WTC11 (cell line): Measurements from ENCODE around the gene TMEM30A. TPM values are rescaled to one million over a fixed set of nuclear protein-coding genes. Genes with fewer than 3 reads are reported as not detected.

Experiments
- ATAC-seq: fragments of 200-7000 bp; cut with Tn5 transposase; 2 replicates; pipeline ENCODE4 v1.10.0; 2021; ENCODE audit warnings: mild to moderate bottlenecking, moderate library complexity
- CTCF ChIA-PET: fragments of 300-600 bp; sonication (Branson Sonifier 250); formaldehyde crosslinking; loops from one replicate; lab custom pipeline; 2021; ENCODE audit warnings: antibody characterized with exemption; lab: Charles Lee
- POLR2A ChIA-PET: fragments of 350-600 bp; sonication (Branson Sonifier 250); formaldehyde crosslinking; loops from one replicate; lab custom pipeline; 2021; ENCODE audit warnings: antibody characterized with exemption; lab: Charles Lee
- DNase-seq: peaks from one replicate; pipeline ENCODE4 v3.0.0; 2021; ENCODE audit warnings: low spot score
- H3K27ac Mint-ChIP-seq: 2 replicates; pipeline ENCODE4 v1.8.0; 2021; ENCODE audit warnings: mixed read lengths
- H3K27me3 Mint-ChIP-seq: 2 replicates; pipeline ENCODE4 v1.8.0; 2021; ENCODE audit warnings: low read depth, mild to moderate bottlenecking, moderate library complexity, mixed read lengths
- H3K36me3 Mint-ChIP-seq: 2 replicates; pipeline ENCODE4 v1.8.0; 2021; ENCODE audit warnings: mixed read lengths
- H3K4me1 Mint-ChIP-seq: 2 replicates; pipeline ENCODE4 v1.8.0; 2022; ENCODE audit warnings: mixed read lengths
- H3K4me3 Mint-ChIP-seq: 2 replicates; pipeline ENCODE4 v1.8.0; 2021; ENCODE audit warnings: mild to moderate bottlenecking, moderate library complexity, mixed read lengths
- H3K9me3 Mint-ChIP-seq: 2 replicates; pipeline ENCODE4 v1.8.0; 2021; ENCODE audit warnings: mixed read lengths
- ARID4B ChIP-seq: sonication (generic); formaldehyde crosslinking; IDR thresholded peaks from 2 replicates; pipeline ENCODE4 v1.8.0; 2023; ENCODE audit warnings: missing genetic modification reagents, mild to moderate bottlenecking, borderline replicate concordance
- CREB1 ChIP-seq: sonication (generic); formaldehyde crosslinking; IDR thresholded peaks from 2 replicates; pipeline ENCODE4 v1.8.0; 2023; ENCODE audit warnings: mild to moderate bottlenecking, missing genetic modification reagents
- CREM ChIP-seq: sonication (generic); formaldehyde crosslinking; IDR thresholded peaks from 2 replicates; pipeline ENCODE4 v1.8.1; 2022; ENCODE audit warnings: mild to moderate bottlenecking, missing genetic modification reagents, moderate library complexity
- EMX1 ChIP-seq: fragments of 250-450 bp; sonication (Bioruptor Pico); IDR thresholded peaks from 2 replicates; pipeline ENCODE4 v1.8.0; 2021; ENCODE audit warnings: mild to moderate bottlenecking
- ESRRA ChIP-seq: sonication (generic); formaldehyde crosslinking; IDR thresholded peaks from 2 replicates; pipeline ENCODE4 v1.8.1; 2022; ENCODE audit warnings: mild to moderate bottlenecking, missing genetic modification reagents, borderline replicate concordance
- ETV6 ChIP-seq: sonication (generic); formaldehyde crosslinking; IDR thresholded peaks from 2 replicates; pipeline ENCODE4 v1.8.1; 2022; ENCODE audit warnings: mild to moderate bottlenecking, missing genetic modification reagents
- FOXK1 ChIP-seq: sonication (generic); formaldehyde crosslinking; IDR thresholded peaks from 2 replicates; pipeline ENCODE4 v1.8.0; 2022; ENCODE audit warnings: mild to moderate bottlenecking, moderate library complexity, missing genetic modification reagents
- GABPB1 ChIP-seq: sonication (generic); formaldehyde crosslinking; IDR thresholded peaks from 2 replicates; pipeline ENCODE4 v1.8.1; 2023; ENCODE audit warnings: mild to moderate bottlenecking, missing genetic modification reagents
- GRHL2 ChIP-seq: fragments of 250-450 bp; sonication (Bioruptor Pico); IDR thresholded peaks from 2 replicates; pipeline ENCODE4 v1.8.0; 2022; ENCODE audit warnings: mild to moderate bottlenecking, moderate library complexity; ENCODE audit not compliant: insufficient replicate concordance, severe bottlenecking
- MAX ChIP-seq: sonication (generic); formaldehyde crosslinking; IDR thresholded peaks from 2 replicates; pipeline ENCODE4 v1.8.0; 2022; ENCODE audit warnings: mild to moderate bottlenecking, missing genetic modification reagents
- MYBL2 ChIP-seq: sonication (generic); formaldehyde crosslinking; IDR thresholded peaks from 2 replicates; pipeline ENCODE4 v1.8.1; 2023; ENCODE audit warnings: mild to moderate bottlenecking, moderate library complexity, missing genetic modification reagents
- NFE2L1 ChIP-seq: sonication (generic); formaldehyde crosslinking; IDR thresholded peaks from 2 replicates; pipeline ENCODE4 v1.8.1; 2023; ENCODE audit warnings: missing genetic modification reagents
- NFYB ChIP-seq: sonication (generic); formaldehyde crosslinking; conservative IDR thresholded peaks from 2 replicates; pipeline ENCODE4 v1.8.0; 2022; ENCODE audit warnings: low read depth, missing genetic modification reagents
- NR1H2 ChIP-seq: sonication (generic); formaldehyde crosslinking; IDR thresholded peaks from 2 replicates; pipeline ENCODE4 v1.9.0; 2021; ENCODE audit warnings: mild to moderate bottlenecking, moderate library complexity, missing genetic modification reagents
- PREB ChIP-seq: sonication (generic); formaldehyde crosslinking; IDR thresholded peaks from 2 replicates; pipeline ENCODE4 v1.8.1; 2022; ENCODE audit warnings: mild to moderate bottlenecking, missing genetic modification reagents, moderate library complexity, borderline replicate concordance
- SOX15 ChIP-seq: fragments of 250-450 bp; sonication (Bioruptor Pico); IDR thresholded peaks from 2 replicates; pipeline ENCODE4 v1.9.0; 2021; ENCODE audit warnings: mild to moderate bottlenecking
- SP1 ChIP-seq: sonication (generic); formaldehyde crosslinking; conservative IDR thresholded peaks from 2 replicates; pipeline ENCODE4 v1.8.1; 2022; ENCODE audit warnings: missing genetic modification reagents
- TP53 ChIP-seq: sonication (generic); formaldehyde crosslinking; IDR thresholded peaks from 2 replicates; pipeline ENCODE4 v1.8.1; 2023; ENCODE audit warnings: mild to moderate bottlenecking, missing genetic modification reagents
- USF1 ChIP-seq: sonication (generic); formaldehyde crosslinking; IDR thresholded peaks from 2 replicates; pipeline ENCODE4 v1.8.0; 2022; ENCODE audit warnings: mild to moderate bottlenecking, missing genetic modification reagents
- USF2 ChIP-seq: sonication (generic); formaldehyde crosslinking; IDR thresholded peaks from 2 replicates; pipeline ENCODE4 v1.8.1; 2023; ENCODE audit warnings: mild to moderate bottlenecking, missing genetic modification reagents, moderate library complexity
- ZBTB21 ChIP-seq: sonication (generic); formaldehyde crosslinking; IDR thresholded peaks from 2 replicates; pipeline ENCODE4 v1.8.1; 2023; ENCODE audit warnings: mild to moderate bottlenecking, missing genetic modification reagents, borderline replicate concordance
- ZNF219 ChIP-seq: sonication (generic); formaldehyde crosslinking; IDR thresholded peaks from 2 replicates; pipeline ENCODE4 v1.8.0; 2023; ENCODE audit warnings: missing genetic modification reagents, mild to moderate bottlenecking, borderline replicate concordance
- ZNF232 ChIP-seq: sonication (generic); formaldehyde crosslinking; IDR thresholded peaks from 2 replicates; pipeline ENCODE4 v1.8.0; 2022; ENCODE audit warnings: mild to moderate bottlenecking, missing genetic modification reagents
- ZNF263 ChIP-seq: sonication (generic); formaldehyde crosslinking; IDR thresholded peaks from 2 replicates; pipeline ENCODE4 v1.8.1; 2022; ENCODE audit warnings: low read depth, mild to moderate bottlenecking, moderate library complexity, missing genetic modification reagents
- total RNA-seq: library from RNA; stranded (reverse); gene quantifications from 3 replicates; pipeline ENCODE4 v1.2.3, GENCODE V29; 2021
- TF ChIP-seq, protein P1 (sequence below): sonication (generic); formaldehyde crosslinking; conservative IDR thresholded peaks from 2 replicates; pipeline ENCODE4 v1.8.1; 2023; ENCODE audit warnings: mild to moderate bottlenecking, low read depth, missing genetic modification reagents, moderate library complexity
- TF ChIP-seq, protein P2 (sequence below): sonication (generic); formaldehyde crosslinking; IDR thresholded peaks from 2 replicates; pipeline ENCODE4 v1.8.0; 2022; ENCODE audit warnings: mild to moderate bottlenecking, missing genetic modification reagents

The TMEM30A gene
- total RNA-seq, 1 experiment from 2014 or later = 81.2 TPM

DNA sequence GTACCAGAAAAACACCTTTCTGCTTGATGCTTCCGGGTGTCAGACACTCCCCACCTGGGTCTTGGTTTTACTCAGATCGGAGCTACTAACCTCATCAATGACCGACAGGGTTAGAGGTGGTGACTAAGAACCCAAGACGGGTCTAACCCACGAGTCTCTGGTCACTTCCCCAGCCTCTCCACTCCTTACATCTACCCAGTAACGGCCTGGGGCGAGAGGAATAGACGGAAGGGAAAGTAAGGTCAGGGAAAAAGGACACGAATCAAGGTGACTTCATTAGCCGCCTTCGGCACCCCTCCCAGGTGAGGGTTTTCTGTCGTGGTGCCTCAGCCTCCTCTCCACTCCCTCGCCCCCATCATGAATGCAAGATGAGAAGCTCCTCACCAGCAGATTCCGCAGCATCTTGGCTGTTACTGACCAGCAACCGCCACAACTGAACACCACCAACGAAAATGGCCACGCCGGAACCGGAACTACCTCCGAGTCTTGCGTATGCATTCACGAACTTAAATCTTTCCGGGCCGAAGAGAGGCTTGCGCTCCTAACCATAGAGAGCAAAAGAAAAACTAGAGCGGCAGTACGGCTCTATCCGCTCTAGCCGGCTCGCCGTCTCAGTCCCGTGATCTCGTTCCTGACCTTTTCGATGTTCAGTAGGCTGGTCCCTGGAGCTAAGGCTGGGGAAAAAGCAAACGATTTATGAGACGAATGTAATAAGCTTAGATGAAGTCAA lies 41.1 kb downstream of the TMEM30A start, which contains the start of gene COX7A2:
Gene COX7A2 (minus strand): TSS at position 469 of the 730 bp plus-strand sequence. CDS start 67 bp downstream, at position 402.
- peak; percentile 97 for ATAC-seq
- POLR2A ChIA-PET = interaction anchor here (0.7 to 1.3 kb wide), 4 partner anchors 8 to 1896 kb away, joined by 3 to 4 read pairs (median 4); no protein-coding TSS in a partner anchor
- Mint-ChIP-seq H3K4me1 (peaks cover 26% of the 10 kb centered on the region), H3K36me3 (peaks cover 33% of the 10 kb centered on the region), H3K4me3 (peak within 1 kb of the TSS; percentile 99), H3K27me3 (no peaks in the 10 kb centered on the region), H3K9me3 (no peaks in the 10 kb centered on the region), H3K27ac (peak within 1 kb of the TSS; percentile 99)
- peak; percentile 80 for DNase-seq
- CTCF ChIA-PET = interaction anchor here (0.6 to 1.3 kb wide), 8 partner anchors 24 to 1471 kb away, joined by 3 to 7 read pairs (median 4); partner anchors contain the start of gene COL12A1
- TF ChIP-seq SP1 (CRISPR knock-in tag) (peak; percentile 76), EMX1 (no peak), SOX15 (no peak), NR1H2 (CRISPR knock-in tag) (no peak), CREM (CRISPR knock-in tag) (peak; percentile 43; the same call in 1 of the 2 replicates), PREB (CRISPR knock-in tag) (no peak), TP53 (CRISPR knock-in tag) (no peak), ZNF263 (no peak), GABPB1 (CRISPR knock-in tag) (peak; percentile 87), USF1 (CRISPR knock-in tag) (peak; percentile 71; the same call in 1 of the 2 replicates), NFE2L1 (CRISPR knock-in tag) (0 out of 2 replicates have a peak, but pooled peaks have one; percentile 49), FOXK1 (CRISPR knock-in tag) (peak; percentile 80), MYBL2 (peak; percentile 75; the same call in 1 of the 2 replicates), ESRRA (peak; percentile 49; the same call in 1 of the 2 replicates), ZNF232 (peak; percentile 73), USF2 (peak; percentile 75), MAX (CRISPR knock-in tag) (peak; percentile 79), ETV6 (CRISPR knock-in tag) (peak; percentile 77), ARID4B (CRISPR knock-in tag) (peak; percentile 90), ZNF219 (CRISPR knock-in tag) (no peak), CREB1 (CRISPR knock-in tag) (peak; percentile 28; the same call in 1 of the 2 replicates), NFYB (CRISPR knock-in tag) (0 out of 2 replicates have a peak, but pooled peaks have one; percentile 20), ZBTB21 (CRISPR knock-in tag) (peak; percentile 81), GRHL2 (CRISPR knock-in tag) (no peak)
- TF ChIP-seq, protein P1, sequence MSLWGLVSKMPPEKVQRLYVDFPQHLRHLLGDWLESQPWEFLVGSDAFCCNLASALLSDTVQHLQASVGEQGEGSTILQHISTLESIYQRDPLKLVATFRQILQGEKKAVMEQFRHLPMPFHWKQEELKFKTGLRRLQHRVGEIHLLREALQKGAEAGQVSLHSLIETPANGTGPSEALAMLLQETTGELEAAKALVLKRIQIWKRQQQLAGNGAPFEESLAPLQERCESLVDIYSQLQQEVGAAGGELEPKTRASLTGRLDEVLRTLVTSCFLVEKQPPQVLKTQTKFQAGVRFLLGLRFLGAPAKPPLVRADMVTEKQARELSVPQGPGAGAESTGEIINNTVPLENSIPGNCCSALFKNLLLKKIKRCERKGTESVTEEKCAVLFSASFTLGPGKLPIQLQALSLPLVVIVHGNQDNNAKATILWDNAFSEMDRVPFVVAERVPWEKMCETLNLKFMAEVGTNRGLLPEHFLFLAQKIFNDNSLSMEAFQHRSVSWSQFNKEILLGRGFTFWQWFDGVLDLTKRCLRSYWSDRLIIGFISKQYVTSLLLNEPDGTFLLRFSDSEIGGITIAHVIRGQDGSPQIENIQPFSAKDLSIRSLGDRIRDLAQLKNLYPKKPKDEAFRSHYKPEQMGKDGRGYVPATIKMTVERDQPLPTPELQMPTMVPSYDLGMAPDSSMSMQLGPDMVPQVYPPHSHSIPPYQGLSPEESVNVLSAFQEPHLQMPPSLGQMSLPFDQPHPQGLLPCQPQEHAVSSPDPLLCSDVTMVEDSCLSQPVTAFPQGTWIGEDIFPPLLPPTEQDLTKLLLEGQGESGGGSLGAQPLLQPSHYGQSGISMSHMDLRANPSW (CRISPR knock-in tag) = no peak
- TF ChIP-seq, protein P2, sequence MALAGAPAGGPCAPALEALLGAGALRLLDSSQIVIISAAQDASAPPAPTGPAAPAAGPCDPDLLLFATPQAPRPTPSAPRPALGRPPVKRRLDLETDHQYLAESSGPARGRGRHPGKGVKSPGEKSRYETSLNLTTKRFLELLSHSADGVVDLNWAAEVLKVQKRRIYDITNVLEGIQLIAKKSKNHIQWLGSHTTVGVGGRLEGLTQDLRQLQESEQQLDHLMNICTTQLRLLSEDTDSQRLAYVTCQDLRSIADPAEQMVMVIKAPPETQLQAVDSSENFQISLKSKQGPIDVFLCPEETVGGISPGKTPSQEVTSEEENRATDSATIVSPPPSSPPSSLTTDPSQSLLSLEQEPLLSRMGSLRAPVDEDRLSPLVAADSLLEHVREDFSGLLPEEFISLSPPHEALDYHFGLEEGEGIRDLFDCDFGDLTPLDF (CRISPR knock-in tag) = no peak
